Measurements from ENCODE around the gene BRAT1.

GRCh38 chr7:2488272-2488645 lies 67.1 kb downstream of the BRAT1 start:
- TF ChIP-seq, protein P1, sequence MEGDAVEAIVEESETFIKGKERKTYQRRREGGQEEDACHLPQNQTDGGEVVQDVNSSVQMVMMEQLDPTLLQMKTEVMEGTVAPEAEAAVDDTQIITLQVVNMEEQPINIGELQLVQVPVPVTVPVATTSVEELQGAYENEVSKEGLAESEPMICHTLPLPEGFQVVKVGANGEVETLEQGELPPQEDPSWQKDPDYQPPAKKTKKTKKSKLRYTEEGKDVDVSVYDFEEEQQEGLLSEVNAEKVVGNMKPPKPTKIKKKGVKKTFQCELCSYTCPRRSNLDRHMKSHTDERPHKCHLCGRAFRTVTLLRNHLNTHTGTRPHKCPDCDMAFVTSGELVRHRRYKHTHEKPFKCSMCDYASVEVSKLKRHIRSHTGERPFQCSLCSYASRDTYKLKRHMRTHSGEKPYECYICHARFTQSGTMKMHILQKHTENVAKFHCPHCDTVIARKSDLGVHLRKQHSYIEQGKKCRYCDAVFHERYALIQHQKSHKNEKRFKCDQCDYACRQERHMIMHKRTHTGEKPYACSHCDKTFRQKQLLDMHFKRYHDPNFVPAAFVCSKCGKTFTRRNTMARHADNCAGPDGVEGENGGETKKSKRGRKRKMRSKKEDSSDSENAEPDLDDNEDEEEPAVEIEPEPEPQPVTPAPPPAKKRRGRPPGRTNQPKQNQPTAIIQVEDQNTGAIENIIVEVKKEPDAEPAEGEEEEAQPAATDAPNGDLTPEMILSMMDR (IDR thresholded peaks at IDR 0.05; ENCODE audit: low read depth, low read length, poor library complexity, severe bottlenecking) = no peak
- no peak for TF ChIP-seq EZH2phosphoT487 (IDR thresholded peaks at IDR 0.05; ENCODE audit: borderline replicate concordance, low read length)

Measured in DOHH2 (cell line).